ENCODE measurements around the gene STX3.

- TF ChIP-seq CTCF (IDR thresholded peaks at IDR 0.05): no peak
- no peak for TF ChIP-seq POLR2A (IDR thresholded peaks at IDR 0.05)
Measured at GRCh38 chr11:59807047-59807610, 52.0 kb downstream of the STX3 start.
